RKO (cell line): ENCODE measurements around the gene GNPTG.

Experiments used
- DNase-seq: peaks from one replicate; pipeline ENCODE4 v3.0.0-alpha.2; 2016; ENCODE audit warnings: low spot score

The GNPTG gene

GRCh38 chr16:1333854-1334700 lies 17.7 kb upstream of the GNPTG start:
- DNase-seq = no peak

- no peak for DNase-seq
These were observed 17.0 kb upstream of the GNPTG start for GRCh38 chr16:1334739-1335138.

GRCh38 chr16:1335211-1335971 lies 16.3 kb upstream of the GNPTG start:
- no peak for DNase-seq

- DNase-seq = no peak
These were observed 15.7 kb upstream of the GNPTG start for GRCh38 chr16:1335996-1336395.

- no peak for DNase-seq
These were observed 15.1 kb upstream of the GNPTG start for GRCh38 chr16:1336619-1337018.

GRCh38 chr16:1337486-1337885 lies 14.2 kb upstream of the GNPTG start:
- no peak for DNase-seq

GRCh38 chr16:1338119-1338730 lies 13.5 kb upstream of the GNPTG start:
- no peak for DNase-seq

GRCh38 chr16:1338855-1339675 lies 12.7 kb upstream of the GNPTG start:
- DNase-seq = no peak

- no peak for DNase-seq
These were observed 10.8 kb upstream of the GNPTG start for GRCh38 chr16:1340730-1341494.

GRCh38 chr16:1341495-1342420 lies 10.0 kb upstream of the GNPTG start:
- no peak for DNase-seq

- peak; percentile 98 for DNase-seq
These were observed 9.0 kb upstream of the GNPTG start for GRCh38 chr16:1342526-1343427.

GRCh38 chr16:1343428-1344242 lies 8.1 kb upstream of the GNPTG start:
- no peak for DNase-seq

- no peak for DNase-seq
These were observed 7.2 kb upstream of the GNPTG start for GRCh38 chr16:1344499-1344898.

GRCh38 chr16:1345087-1345486 lies 6.6 kb upstream of the GNPTG start:
- DNase-seq = no peak

- DNase-seq = no peak
These were observed 5.9 kb upstream of the GNPTG start for GRCh38 chr16:1345651-1346421.

- DNase-seq = peak; percentile 43
These were observed 5.1 kb upstream of the GNPTG start for GRCh38 chr16:1346422-1347285.
